Measurements from ENCODE around the gene IQGAP2. TPM values are rescaled to one million over a fixed set of nuclear protein-coding genes. Genes with fewer than 3 reads are reported as not detected.

IQGAP2 gene
- total RNA-seq, 1 donor from 2014 or later: 1.4 TPM

- H3K9me3 Mint-ChIP-seq (ENCODE audit: unreplicated experiment): no peaks in the 10 kb centered on the region
- no peak overlapping the region for H3K27ac Mint-ChIP-seq (ENCODE audit: unreplicated experiment)
- no peaks in the 10 kb centered on the region for H3K36me3 Mint-ChIP-seq (ENCODE audit: unreplicated experiment)
- TF ChIP-seq CTCF (IDR thresholded peaks at IDR 0.05; ENCODE audit: partially characterized antibody, unreplicated experiment): no peak
- H3K4me3 Mint-ChIP-seq (ENCODE audit: unreplicated experiment): no peak overlapping the region
- no peaks in the 10 kb centered on the region for H3K27me3 Mint-ChIP-seq (ENCODE audit: unreplicated experiment)
- DNase-seq: no peak
- no peaks in the 10 kb centered on the region for H3K4me1 Mint-ChIP-seq (ENCODE audit: low read depth, unreplicated experiment)
Measured at GRCh38 chr5:76694317-76694716, 291.2 kb downstream of the IQGAP2 start.

- no peaks in the 10 kb centered on the region for H3K36me3 Mint-ChIP-seq (ENCODE audit: unreplicated experiment)
- no peaks in the 10 kb centered on the region for H3K4me1 Mint-ChIP-seq (ENCODE audit: low read depth, unreplicated experiment)
- no peaks in the 10 kb centered on the region for H3K9me3 Mint-ChIP-seq (ENCODE audit: unreplicated experiment)
- no peaks in the 10 kb centered on the region for H3K27me3 Mint-ChIP-seq (ENCODE audit: unreplicated experiment)
- H3K4me3 Mint-ChIP-seq (ENCODE audit: unreplicated experiment): no peak overlapping the region
- H3K27ac Mint-ChIP-seq (ENCODE audit: unreplicated experiment): no peak overlapping the region
- DNase-seq: no peak
- TF ChIP-seq CTCF (IDR thresholded peaks at IDR 0.05; ENCODE audit: partially characterized antibody, unreplicated experiment): no peak
Measured at GRCh38 chr5:76695346-76695745, 292.3 kb downstream of the IQGAP2 start.

DNA sequence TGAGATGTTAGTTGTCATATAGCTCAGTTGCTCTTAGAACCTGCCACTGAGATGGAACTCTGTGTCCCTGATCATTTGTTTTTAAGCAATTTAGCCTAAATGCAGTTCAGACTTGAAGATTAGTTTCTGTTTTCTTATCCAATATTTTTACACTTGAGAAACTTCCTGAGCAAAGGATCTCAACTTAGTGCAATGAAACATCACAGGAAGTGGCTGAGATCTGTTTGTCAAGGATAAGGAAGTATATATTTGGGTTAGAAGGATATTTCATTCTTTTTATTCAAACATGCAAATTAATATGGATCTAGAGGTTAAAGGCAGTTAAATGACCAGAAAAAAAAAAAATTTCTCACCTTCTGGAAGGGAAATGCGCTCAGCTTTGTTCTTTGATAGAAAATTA lies 293.2 kb downstream of the IQGAP2 start:
- H3K4me3 Mint-ChIP-seq (ENCODE audit: unreplicated experiment): no peak overlapping the region
- no peaks in the 10 kb centered on the region for H3K4me1 Mint-ChIP-seq (ENCODE audit: low read depth, unreplicated experiment)
- H3K9me3 Mint-ChIP-seq (ENCODE audit: unreplicated experiment): no peaks in the 10 kb centered on the region
- TF ChIP-seq CTCF (IDR thresholded peaks at IDR 0.05; ENCODE audit: partially characterized antibody, unreplicated experiment): no peak
- H3K27ac Mint-ChIP-seq (ENCODE audit: unreplicated experiment): no peak overlapping the region
- no peak for DNase-seq
- H3K36me3 Mint-ChIP-seq (ENCODE audit: unreplicated experiment): no peaks in the 10 kb centered on the region
- H3K27me3 Mint-ChIP-seq (ENCODE audit: unreplicated experiment): no peaks in the 10 kb centered on the region

DNA sequence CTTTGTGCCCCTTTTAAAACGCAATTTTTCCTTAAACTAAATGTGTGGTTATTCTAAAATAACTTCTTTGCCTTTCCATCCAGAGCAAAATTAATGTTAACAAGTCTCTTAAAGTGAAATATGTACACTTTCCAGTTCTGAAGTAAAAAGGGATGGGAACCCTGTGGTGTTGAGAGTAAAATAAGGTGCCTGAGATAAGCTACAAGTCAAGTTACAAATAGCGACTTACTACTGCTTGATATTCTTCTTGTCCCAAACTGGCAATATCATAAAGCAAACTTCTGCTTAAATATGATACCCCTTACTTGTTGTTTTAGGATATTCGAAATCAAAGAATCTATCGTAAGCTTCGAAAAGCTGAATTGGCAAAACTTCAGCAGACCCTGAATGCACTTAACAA lies 294.6 kb downstream of the IQGAP2 start:
- H3K4me1 Mint-ChIP-seq (ENCODE audit: low read depth, unreplicated experiment): no peaks in the 10 kb centered on the region
- H3K4me3 Mint-ChIP-seq (ENCODE audit: unreplicated experiment): no peak overlapping the region
- H3K9me3 Mint-ChIP-seq (ENCODE audit: unreplicated experiment): no peaks in the 10 kb centered on the region
- H3K27me3 Mint-ChIP-seq (ENCODE audit: unreplicated experiment): no peaks in the 10 kb centered on the region
- DNase-seq: no peak
- TF ChIP-seq CTCF (IDR thresholded peaks at IDR 0.05; ENCODE audit: partially characterized antibody, unreplicated experiment): no peak
- no peaks in the 10 kb centered on the region for H3K36me3 Mint-ChIP-seq (ENCODE audit: unreplicated experiment)
- no peak overlapping the region for H3K27ac Mint-ChIP-seq (ENCODE audit: unreplicated experiment)

DNA sequence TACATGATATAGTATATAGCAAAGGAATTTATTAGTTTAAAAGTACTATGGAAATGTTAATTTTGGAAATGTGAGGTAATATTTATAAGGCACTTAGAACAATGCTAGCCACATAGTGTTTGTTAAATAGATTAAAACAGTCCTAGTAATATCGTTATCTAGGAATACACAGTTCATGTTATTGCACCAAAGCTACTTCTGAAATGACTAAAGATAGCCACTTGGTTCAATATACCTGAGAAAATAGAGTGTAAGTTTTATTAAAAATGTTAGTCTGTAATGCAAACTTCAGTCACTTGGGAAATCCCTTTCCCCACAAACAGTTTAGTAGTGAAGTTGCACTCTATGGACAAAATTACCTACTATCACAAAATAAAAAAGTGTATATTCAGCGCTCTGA lies 297.5 kb downstream of the IQGAP2 start:
- DNase-seq: no peak
- Mint-ChIP-seq H3K4me3 (ENCODE audit: unreplicated experiment) (no peak overlapping the region), H3K27me3 (ENCODE audit: unreplicated experiment) (no peaks in the 10 kb centered on the region), H3K4me1 (ENCODE audit: low read depth, unreplicated experiment) (peaks cover 2% of the 10 kb centered on the region), H3K27ac (ENCODE audit: unreplicated experiment) (no peak overlapping the region), H3K9me3 (ENCODE audit: unreplicated experiment) (no peaks in the 10 kb centered on the region), H3K36me3 (ENCODE audit: unreplicated experiment) (no peaks in the 10 kb centered on the region)
- no peak for TF ChIP-seq CTCF (IDR thresholded peaks at IDR 0.05; ENCODE audit: partially characterized antibody, unreplicated experiment)
